PC-3 (cell line): ENCODE data around the gene KISS1. TPM values are rescaled to one million over a fixed set of nuclear protein-coding genes. Genes with fewer than 3 reads are reported as not detected.

ENCODE experiments used
- ATAC-seq: fragments of 200-7000 bp; cut with Tn5 transposase; 2 replicates; pipeline ENCODE4 v1.9.1; 2020; ENCODE audit warnings: mild to moderate bottlenecking, moderate library complexity
- BruUV-seq: library from RNA; stranded (reverse); fragments of 400-500 nt; replicated peaks from 2 replicates; lab custom pipeline; 2021; lab: Mats Ljungman, UMichigan
- CTCF ChIA-PET: fragments of 300-600 bp; sonication (Branson Sonifier 250); formaldehyde crosslinking; loops from one replicate; lab custom pipeline; 2022; ENCODE audit warnings: antibody characterized with exemption; lab: Charles Lee
- POLR2A ChIA-PET: fragments of 300-600 bp; sonication (Branson Sonifier 250); formaldehyde crosslinking; loops from one replicate; lab custom pipeline; 2022; ENCODE audit warnings: antibody characterized with exemption; ENCODE audit not compliant: unreplicated experiment; lab: Charles Lee
- DNase-seq: peaks from one replicate; pipeline ENCODE4 v3.0.0-alpha.2; 2015
- H2AFZ ChIP-seq: fragments of 300-600 bp; sonication (generic); 2 replicates; pipeline ENCODE4 v1.6.0; 2016; ENCODE audit warnings: antibody characterized with exemption, low read length
- H3F3A ChIP-seq: fragments of 300-600 bp; sonication (generic); one replicate; pipeline ENCODE4 v1.6.0; 2017; ENCODE audit warnings: antibody characterized with exemption, low read length, control low read depth, mild to moderate bottlenecking; ENCODE audit not compliant: unreplicated experiment
- H3K27ac ChIP-seq: fragments of 300-600 bp; sonication (generic); 2 replicates; pipeline ENCODE4 v1.5.1; 2016; ENCODE audit warnings: mild to moderate bottlenecking, low read length
- H3K27me3 ChIP-seq: fragments of 300-600 bp; sonication (generic); 2 replicates; pipeline ENCODE4 v1.6.1; 2016; ENCODE audit warnings: low read length, mixed read lengths
- H3K36me3 ChIP-seq: fragments of 300-600 bp; sonication (generic); 2 replicates; pipeline ENCODE4 v1.6.1; 2016; ENCODE audit warnings: low read depth, mixed run types, low read length, mixed read lengths
- H3K4me1 ChIP-seq: fragments of 300-600 bp; sonication (generic); 2 replicates; pipeline ENCODE4 v1.5.1; 2016; ENCODE audit warnings: low read length; ENCODE audit not compliant: insufficient read depth
- H3K4me2 ChIP-seq: fragments of 300-600 bp; sonication (generic); 2 replicates; pipeline ENCODE4 v1.6.0; 2016; ENCODE audit warnings: low read length
- H3K4me3 ChIP-seq: fragments of 300-600 bp; sonication (generic); 2 replicates; pipeline ENCODE4 v1.5.1; 2016; ENCODE audit warnings: mild to moderate bottlenecking, low read length, mixed read lengths
- H3K79me2 ChIP-seq: fragments of 300-600 bp; sonication (generic); 2 replicates; pipeline ENCODE4 v1.6.1; 2017; ENCODE audit warnings: low read length, mixed read lengths
- H3K9ac ChIP-seq: fragments of 300-600 bp; sonication (generic); 2 replicates; pipeline ENCODE4 v1.6.0; 2016; ENCODE audit warnings: mild to moderate bottlenecking, low read length
- H3K9me2 ChIP-seq: fragments of 300-600 bp; sonication (generic); replicated peaks from 2 replicates; pipeline ENCODE4 v1.6.1; 2016; ENCODE audit warnings: mixed run types, low read length, mixed read lengths
- H3K9me3 ChIP-seq: fragments of 300-600 bp; sonication (generic); 2 replicates; pipeline ENCODE4 v1.6.1; 2016; ENCODE audit warnings: low read length, mixed read lengths
- H4K20me1 ChIP-seq: fragments of 300-600 bp; sonication (generic); 2 replicates; pipeline ENCODE4 v1.6.1; 2016; ENCODE audit warnings: low read length, mixed read lengths
- CTCF ChIP-seq: fragments of 300-600 bp; sonication (generic); conservative IDR thresholded peaks from 2 replicates; pipeline ENCODE4 v1.5.1; 2017; ENCODE audit warnings: antibody characterized with exemption, low read depth, mild to moderate bottlenecking, low read length
- EZH2 ChIP-seq: fragments of 300-600 bp; sonication (generic); IDR thresholded peaks from one replicate; pipeline ENCODE4 v1.6.1; 2017; ENCODE audit warnings: antibody characterized with exemption, mild to moderate bottlenecking, low read length; ENCODE audit not compliant: unreplicated experiment
- EZH2phosphoT487 ChIP-seq: fragments of 300-600 bp; sonication (generic); IDR thresholded peaks from 2 replicates; pipeline ENCODE4 v1.6.1; 2018; ENCODE audit warnings: mild to moderate bottlenecking, antibody characterized with exemption, low read length, borderline replicate concordance
- intact Hi-C: fragments of 100-400 bp; cut with micrococcal nuclease; formaldehyde crosslinking; loops from 2 replicates; pipeline ENCODE4 v1.9.0; 2023
- total RNA-seq: library from RNA; depleted of rRNA; stranded (reverse); fragments of >200 nt; gene quantifications from 2 replicates; pipeline ENCODE4 v1.2.3, GENCODE V29; 2014; rRNA removed

The KISS1 gene
- total RNA-seq, 1 experiment from 2014 or later = 12.3 TPM

- Histone ChIP-seq H3K27me3 (no peaks in the 10 kb centered on the region), H3K27ac (no peak overlapping the region), H4K20me1 (no peaks in the 10 kb centered on the region), H3K4me1 (no peaks in the 10 kb centered on the region), H3K9me2 (no peaks in the 10 kb centered on the region), H3K36me3 (no peaks in the 10 kb centered on the region), H3K9ac (no peak overlapping the region), H2AFZ (no peak overlapping the region), H3K9me3 (no peaks in the 10 kb centered on the region), H3K79me2 (no peaks in the 10 kb centered on the region), H3F3A (no peaks in the 10 kb centered on the region), H3K4me3 (no peak overlapping the region), H3K4me2 (no peak overlapping the region)
- DNase-seq (no peak), ATAC-seq (no peak)
- CTCF ChIA-PET = interaction anchor here (0.6 kb wide), 1 partner anchor 1463 kb away, joined by 5 read pairs; no protein-coding TSS in a partner anchor
- no peak for TF ChIP-seq CTCF
- TF ChIP-seq EZH2 = no peak
- TF ChIP-seq EZH2phosphoT487 = no peak
- no TSS peak for BruUV-seq
- POLR2A ChIA-PET = no interaction called here
- intact Hi-C loops = no loop called here
These were observed 54.0 kb downstream of the KISS1 start for GRCh38 chr1:204142032-204142974.

DNA sequence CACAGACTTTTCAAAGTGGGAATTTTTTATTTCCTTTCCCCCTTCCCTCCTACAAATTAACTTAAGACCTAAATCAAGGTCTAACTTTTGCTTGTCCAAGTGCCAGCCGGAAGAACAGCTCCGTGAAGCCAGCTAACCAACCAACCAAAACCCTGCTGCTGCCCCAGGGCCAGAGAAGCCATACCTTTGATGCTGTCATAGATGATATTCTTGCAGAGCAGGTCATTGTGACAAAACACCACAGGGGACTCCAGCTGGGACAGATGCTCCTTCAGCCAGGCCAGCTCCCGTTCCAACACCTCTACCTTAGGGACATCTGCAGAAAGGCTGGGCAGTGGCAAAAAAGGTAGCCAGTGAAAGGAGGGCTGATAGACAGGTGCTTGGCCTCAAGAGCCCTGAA lies 55.2 kb downstream of the KISS1 start:
- Histone ChIP-seq H4K20me1 (no peaks in the 10 kb centered on the region), H3K4me3 (no peak overlapping the region), H3K4me2 (no peak overlapping the region), H3K9me3 (no peaks in the 10 kb centered on the region), H3K4me1 (no peaks in the 10 kb centered on the region), H3K27me3 (no peaks in the 10 kb centered on the region), H3K36me3 (no peaks in the 10 kb centered on the region), H3K9ac (no peak overlapping the region), H3K79me2 (no peaks in the 10 kb centered on the region), H3K27ac (no peak overlapping the region), H2AFZ (no peak overlapping the region), H3F3A (no peaks in the 10 kb centered on the region), H3K9me2 (no peaks in the 10 kb centered on the region)
- BruUV-seq = no TSS peak
- CTCF ChIA-PET = no interaction called here
- no peak for TF ChIP-seq CTCF
- TF ChIP-seq EZH2 = no peak
- TF ChIP-seq EZH2phosphoT487 = no peak
- no peak for DNase-seq
- no peak for ATAC-seq
- intact Hi-C loops = no loop called here
- POLR2A ChIA-PET = no interaction called here

Other genes starting within 250 kb of the KISS1 start
- 81.9 and 93.1 TPM in 2 replicates for gene SOX13, start 123.4 kb downstream of the KISS1 start, total RNA-seq
- gene ETNK2, start 44.4 kb downstream of the KISS1 start, total RNA-seq = 24.5 and 37.1 TPM in 2 replicates
- gene REN, start 30.2 kb downstream of the KISS1 start, total RNA-seq = 2.7 and 3.1 TPM in 2 replicates
- gene GOLT1A, start 17.5 kb upstream of the KISS1 start, total RNA-seq = 4.9 and 13.3 TPM in 2 replicates
- 53.8 and 64.3 TPM in 2 replicates for gene PLEKHA6, start 163.4 kb upstream of the KISS1 start, total RNA-seq
- 50.7 and 57.5 TPM in 2 replicates for gene PPP1R15B, start 215.3 kb upstream of the KISS1 start, total RNA-seq